CD4-positive, alpha-beta memory T cell (primary cell): ENCODE results near the gene ATP6V1G1. TPM values are rescaled to one million over a fixed set of nuclear protein-coding genes. Genes with fewer than 3 reads are reported as not detected.
A peak's percentile ranks its signal among the peaks of the same experiment; 100 is the strongest.

Experiments
- CTCF ChIA-PET: fragments of 350-600 bp; sonication (Branson Sonifier 250); formaldehyde crosslinking; loops from one replicate; lab custom pipeline; 2021; ENCODE audit warnings: inconsistent platforms; ENCODE audit not compliant: partially characterized antibody; lab: Charles Lee
- POLR2A ChIA-PET: fragments of 350-600 bp; sonication (Branson Sonifier 250); formaldehyde crosslinking; loops from one replicate; lab custom pipeline; 2021; ENCODE audit not compliant: partially characterized antibody; lab: Charles Lee
- DNase-seq, 5 donors: peaks; one replicate each; pipeline versions ENCODE4 v3.0.0 to v3.0.0-alpha.2; 2020 to 2022; ENCODE audit warnings: mixed read lengths in 1 of 5
- H3K27ac ChIP-seq: one replicate; pipeline ENCODE4 v1.7.0; 2013; ENCODE audit warnings: low read depth, low read length
- H3K27me3 ChIP-seq: 2 replicates; pipeline ENCODE4 v1.7.0; 2013; ENCODE audit warnings: mild to moderate bottlenecking, low read length, moderate library complexity; ENCODE audit not compliant: insufficient read depth
- H3K36me3 ChIP-seq: 2 replicates; pipeline ENCODE4 v1.7.0; 2013; ENCODE audit warnings: mild to moderate bottlenecking, low read length, moderate library complexity; ENCODE audit not compliant: insufficient read depth
- H3K4me1 ChIP-seq: 2 replicates; pipeline ENCODE4 v1.7.0; 2013; ENCODE audit warnings: mild to moderate bottlenecking, low read length, moderate library complexity; ENCODE audit not compliant: insufficient read depth
- H3K4me3 ChIP-seq, 2 donors: one replicate each; pipeline ENCODE4 v1.7.0; 2013; ENCODE audit warnings: low read length in 2 of 2, mild to moderate bottlenecking in 1 of 2
- H3K9me3 ChIP-seq, 2 donors: one replicate each; pipeline ENCODE4 v1.7.0; 2013; ENCODE audit warnings: low read length in 2 of 2, control low read depth in 1 of 2; ENCODE audit not compliant: control insufficient read depth in 1 of 2
- H3K27ac Mint-ChIP-seq, 7 donors: one replicate each; pipeline ENCODE4 v1.8.0; 2020 to 2021; ENCODE audit warnings: mixed read lengths in 7 of 7, mild to moderate bottlenecking in 6 of 7, inconsistent platforms in 3 of 7, moderate library complexity in 3 of 7
- H3K27me3 Mint-ChIP-seq, 2 donors: one replicate each; pipeline ENCODE4 v1.8.0; 2020 to 2021; ENCODE audit warnings: mixed read lengths in 2 of 2
- H3K36me3 Mint-ChIP-seq, 2 donors: one replicate each; pipeline ENCODE4 v1.8.0; 2020 to 2021; ENCODE audit warnings: mixed read lengths in 2 of 2, inconsistent platforms in 1 of 2, mild to moderate bottlenecking in 1 of 2
- H3K4me1 Mint-ChIP-seq, 4 donors: one replicate each; pipeline ENCODE4 v1.8.0; 2020 to 2021; ENCODE audit warnings: mixed read lengths in 4 of 4, mild to moderate bottlenecking in 1 of 4
- H3K4me3 Mint-ChIP-seq, 8 donors: one replicate each; pipeline ENCODE4 v1.8.0; 2020 to 2021; ENCODE audit warnings: mixed read lengths in 8 of 8, mild to moderate bottlenecking in 7 of 8, moderate library complexity in 6 of 8, inconsistent platforms in 3 of 8
- H3K9me3 Mint-ChIP-seq, 8 donors: one replicate each; pipeline ENCODE4 v1.8.0; 2020 to 2021; ENCODE audit warnings: mixed read lengths in 8 of 8, mild to moderate bottlenecking in 5 of 8, inconsistent platforms in 3 of 8, moderate library complexity in 1 of 8
- intact Hi-C: fragments of 100-400 bp; cut with micrococcal nuclease; formaldehyde crosslinking; loops from one replicate; pipeline ENCODE4 v1.15.1; 2023
- polyA plus RNA-seq, 2 donors: library from polyadenylated mRNA; unstranded; fragments of 300-500 nt; fragmentation: Illumina TruSeq; gene quantifications; one replicate each; pipeline ENCODE4 v1.2.3, GENCODE V29; 2021
- total RNA-seq, 2 experiments: library from RNA; stranded (reverse); gene quantifications; one replicate each; pipeline ENCODE4 v1.2.3, GENCODE V29; 2021

Gene ATP6V1G1
- total and polyA plus RNA-seq, 4 experiments from 2014 or later = 121 to 449 (median 198) TPM

DNA sequence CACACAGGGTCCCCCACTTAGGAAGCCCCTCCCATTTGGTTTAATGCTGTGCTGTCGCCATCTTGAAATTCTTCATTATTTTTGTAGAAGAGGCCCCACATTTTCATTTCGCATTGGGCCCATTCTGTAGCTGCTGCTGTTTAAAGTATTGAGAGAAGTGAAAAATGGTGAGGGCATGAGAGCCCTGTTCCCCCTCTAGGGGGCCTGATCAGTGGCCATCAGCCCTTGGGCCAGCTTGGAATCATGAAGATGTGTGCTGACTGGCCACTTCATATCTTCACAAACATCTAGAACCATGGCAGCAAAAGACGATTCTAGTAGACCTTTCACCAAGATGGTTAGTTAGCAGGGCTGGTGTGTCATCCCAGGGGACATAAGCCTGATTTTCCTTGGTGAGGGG lies 26.8 kb downstream of the ATP6V1G1 start:
- no peaks in the 10 kb centered on the region for H3K27me3 Mint-ChIP-seq
- intact Hi-C loops = loop anchor here (5.0 kb wide), 1 partner anchor 38 kb away; no protein-coding TSS in a partner anchor
- DNase-seq = no peak
- H3K27ac Mint-ChIP-seq = peak overlapping the region in 6 of 7 donors; percentile 19 to 71 (median 54)
- H3K4me1 ChIP-seq = peaks cover 44% of the 10 kb centered on the region
- POLR2A ChIA-PET = interaction anchor here (13.9 kb wide), 1 partner anchor 23 kb away, joined by 244 read pairs; the partner anchor contains the start of gene ATP6V1G1
- peaks cover 14 to 22% of the 10 kb centered on the region in 2 donors for H3K36me3 Mint-ChIP-seq
- H3K9me3 ChIP-seq = no peaks in the 10 kb centered on the region
- no peak overlapping the region for H3K4me3 ChIP-seq
- CTCF ChIA-PET = interaction anchor here (0.8 to 5.7 kb wide), 2 partner anchors 22 to 39 kb away, joined by 4 to 75 read pairs; no protein-coding TSS in a partner anchor
- peaks cover 28 to 61% (median 48%) of the 10 kb centered on the region in 4 donors for H3K4me1 Mint-ChIP-seq
- H3K9me3 Mint-ChIP-seq = no peaks in the 10 kb centered on the region
- H3K27me3 ChIP-seq = no peaks in the 10 kb centered on the region
- peak overlapping the region in 3 of 8 donors; percentile 3 to 19 (median 9) for H3K4me3 Mint-ChIP-seq
- no peaks in the 10 kb centered on the region for H3K36me3 ChIP-seq
- no peak overlapping the region for H3K27ac ChIP-seq

DNA sequence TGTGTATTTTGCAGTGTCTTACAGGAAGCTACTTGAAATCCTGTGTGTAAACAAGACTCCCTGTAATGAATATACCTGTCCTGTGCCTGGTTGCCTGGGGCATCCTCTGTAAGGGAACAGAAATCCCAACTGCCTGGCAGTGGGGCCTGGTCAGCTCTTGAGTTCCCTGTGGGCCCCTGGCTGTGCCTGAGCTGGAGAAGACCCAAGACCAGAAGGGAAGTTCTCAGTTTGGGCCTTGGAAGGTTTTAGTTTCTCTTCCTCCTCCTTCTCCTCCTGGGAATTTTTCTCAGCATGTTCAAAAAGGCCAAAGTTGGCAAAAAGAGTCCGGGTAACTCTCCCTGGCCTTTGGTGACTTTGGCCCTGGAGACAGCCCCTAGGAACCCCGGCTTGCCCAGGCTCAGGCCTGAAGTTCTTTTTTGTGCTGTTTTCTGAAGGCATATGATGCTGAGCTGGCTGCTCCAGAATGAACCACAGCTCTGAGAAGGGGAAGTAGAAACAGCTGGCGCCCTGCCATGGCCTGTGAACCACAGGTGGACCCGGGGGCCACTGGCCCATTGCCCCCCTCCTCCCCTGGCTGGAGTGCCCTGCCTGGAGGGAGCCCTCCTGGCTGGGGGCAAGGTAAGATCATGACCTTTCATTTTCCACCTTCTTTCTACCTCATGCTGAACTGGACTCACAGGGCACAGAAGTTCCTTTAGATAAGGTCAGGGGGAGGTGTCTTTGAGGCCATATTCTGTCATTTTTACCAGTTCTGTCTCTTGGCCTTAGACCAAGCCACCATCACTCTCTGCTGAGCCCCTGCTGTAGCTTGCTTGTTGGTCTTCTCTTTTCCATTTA lies 29.3 kb downstream of the ATP6V1G1 start:
- ChIA-PET CTCF (interaction anchor here (0.8 to 3.2 kb wide), 7 partner anchors 22 to 326 kb away, joined by 3 to 12 read pairs (median 3); no protein-coding TSS in a partner anchor), POLR2A (interaction anchor here (0.6 to 13.9 kb wide), 2 partner anchors 13 to 25 kb away, joined by 3 to 244 read pairs; partner anchors contain the start of gene ATP6V1G1)
- no peak for DNase-seq
- no peaks in the 10 kb centered on the region for H3K27me3 Mint-ChIP-seq
- Histone ChIP-seq H3K36me3 (no peaks in the 10 kb centered on the region), H3K9me3 (no peaks in the 10 kb centered on the region), H3K27ac (no peak overlapping the region), H3K4me3 (no peak overlapping the region), H3K27me3 (no peaks in the 10 kb centered on the region), H3K4me1 (peaks cover 34% of the 10 kb centered on the region)
- intact Hi-C loops = no loop called here
- H3K27ac Mint-ChIP-seq = peak overlapping the region; percentile 65 to 89 (median 84)
- no peaks in the 10 kb centered on the region for H3K9me3 Mint-ChIP-seq
- peaks cover 28 to 54% (median 42%) of the 10 kb centered on the region in 4 donors for H3K4me1 Mint-ChIP-seq
- H3K4me3 Mint-ChIP-seq = peak overlapping the region in 4 of 8 donors; percentile 39 to 69 (median 63)
- H3K36me3 Mint-ChIP-seq = peaks cover 24 to 27% of the 10 kb centered on the region in 2 donors

DNA sequence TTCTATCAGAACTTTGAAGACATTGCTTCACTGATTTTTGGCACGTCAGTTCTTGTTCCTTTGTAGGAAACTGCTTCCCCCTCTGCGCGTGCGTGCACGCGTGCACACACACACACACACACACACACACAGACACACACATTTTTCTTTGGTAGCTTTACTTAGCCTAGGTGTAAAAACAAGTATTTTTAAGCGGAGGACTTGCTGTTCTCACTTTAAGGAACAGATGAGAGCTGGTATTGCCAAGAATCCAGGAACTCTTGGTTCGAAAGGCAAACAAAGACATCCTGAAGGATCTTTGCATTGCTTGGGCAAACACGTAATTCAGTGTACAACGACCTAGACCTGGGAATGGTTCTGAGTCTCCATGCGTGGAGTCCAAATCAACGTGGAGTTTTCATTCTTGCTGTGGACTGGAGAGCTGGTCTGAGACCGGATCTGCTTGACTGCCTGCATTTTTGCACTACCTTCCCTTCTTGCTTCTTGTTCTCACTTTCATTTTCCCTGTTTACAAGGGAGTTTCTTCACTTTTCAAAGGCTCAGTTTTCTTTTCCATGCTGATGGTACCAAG lies 31.7 kb downstream of the ATP6V1G1 start:
- Histone ChIP-seq H3K9me3 (no peaks in the 10 kb centered on the region), H3K27ac (no peak overlapping the region), H3K4me1 (peaks cover 10% of the 10 kb centered on the region), H3K4me3 (no peak overlapping the region), H3K36me3 (no peaks in the 10 kb centered on the region), H3K27me3 (no peaks in the 10 kb centered on the region)
- intact Hi-C loops = no loop called here
- H3K36me3 Mint-ChIP-seq = peaks cover 34 to 39% of the 10 kb centered on the region in 2 donors
- H3K9me3 Mint-ChIP-seq = no peaks in the 10 kb centered on the region
- ChIA-PET POLR2A (interaction anchor here (13.9 kb wide), 1 partner anchor 28 kb away, joined by 244 read pairs; the partner anchor contains the start of gene ATP6V1G1), CTCF (interaction anchor here (1.3 to 3.2 kb wide), 3 partner anchors 27 to 34 kb away, joined by 4 to 12 read pairs (median 4); no protein-coding TSS in a partner anchor)
- H3K4me1 Mint-ChIP-seq = peaks cover 13 to 30% (median 21%) of the 10 kb centered on the region in 4 donors
- DNase-seq = no peak
- H3K4me3 Mint-ChIP-seq = peak overlapping the region; percentile 58 to 86 (median 75)
- H3K27ac Mint-ChIP-seq = peak overlapping the region in 6 of 7 donors; percentile 22 to 94 (median 78)
- H3K27me3 Mint-ChIP-seq = no peaks in the 10 kb centered on the region

DNA sequence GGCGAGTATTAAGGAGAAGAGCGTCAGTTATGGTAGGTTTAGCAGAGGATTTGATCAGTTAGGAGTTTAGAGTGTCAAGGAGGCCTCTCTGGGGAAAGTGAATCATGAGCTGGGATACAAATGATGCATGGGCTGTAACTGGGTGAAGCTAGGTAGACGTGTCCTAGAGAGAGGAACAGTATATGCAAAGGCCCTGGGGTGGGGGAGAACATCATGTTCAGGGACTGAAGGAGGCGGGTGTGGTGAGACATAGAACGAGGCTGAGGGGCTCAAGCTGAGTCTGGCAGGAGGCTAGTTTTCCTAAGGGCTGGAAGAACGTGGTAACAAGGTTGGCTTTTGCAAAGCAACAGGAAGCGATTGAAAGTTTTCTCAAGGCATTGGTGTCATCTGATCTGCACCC lies 34.0 kb downstream of the ATP6V1G1 start:
- H3K36me3 Mint-ChIP-seq = peaks cover 42 to 53% of the 10 kb centered on the region in 2 donors
- no peak for DNase-seq
- peaks cover 7% of the 10 kb centered on the region for H3K36me3 ChIP-seq
- H3K4me3 ChIP-seq = no peak overlapping the region
- H3K27me3 ChIP-seq = no peaks in the 10 kb centered on the region
- CTCF ChIA-PET = interaction anchor here (1.9 kb wide), 1 partner anchor 29 kb away, joined by 8 read pairs; no protein-coding TSS in a partner anchor
- H3K27ac ChIP-seq = no peak overlapping the region
- intact Hi-C loops = no loop called here
- POLR2A ChIA-PET = interaction anchor here (1.2 to 13.9 kb wide), 2 partner anchors 9 to 30 kb away, joined by 3 to 244 read pairs; partner anchors contain the start of gene ATP6V1G1
- no peaks in the 10 kb centered on the region for H3K27me3 Mint-ChIP-seq
- H3K4me1 ChIP-seq = peaks cover 4% of the 10 kb centered on the region
- no peaks in the 10 kb centered on the region for H3K9me3 Mint-ChIP-seq
- peaks cover 9 to 19% (median 12%) of the 10 kb centered on the region in 4 donors for H3K4me1 Mint-ChIP-seq
- no peaks in the 10 kb centered on the region for H3K9me3 ChIP-seq
- no peak overlapping the region for H3K4me3 Mint-ChIP-seq
- H3K27ac Mint-ChIP-seq = peak overlapping the region in 2 of 7 donors; percentile 18 to 87

DNA sequence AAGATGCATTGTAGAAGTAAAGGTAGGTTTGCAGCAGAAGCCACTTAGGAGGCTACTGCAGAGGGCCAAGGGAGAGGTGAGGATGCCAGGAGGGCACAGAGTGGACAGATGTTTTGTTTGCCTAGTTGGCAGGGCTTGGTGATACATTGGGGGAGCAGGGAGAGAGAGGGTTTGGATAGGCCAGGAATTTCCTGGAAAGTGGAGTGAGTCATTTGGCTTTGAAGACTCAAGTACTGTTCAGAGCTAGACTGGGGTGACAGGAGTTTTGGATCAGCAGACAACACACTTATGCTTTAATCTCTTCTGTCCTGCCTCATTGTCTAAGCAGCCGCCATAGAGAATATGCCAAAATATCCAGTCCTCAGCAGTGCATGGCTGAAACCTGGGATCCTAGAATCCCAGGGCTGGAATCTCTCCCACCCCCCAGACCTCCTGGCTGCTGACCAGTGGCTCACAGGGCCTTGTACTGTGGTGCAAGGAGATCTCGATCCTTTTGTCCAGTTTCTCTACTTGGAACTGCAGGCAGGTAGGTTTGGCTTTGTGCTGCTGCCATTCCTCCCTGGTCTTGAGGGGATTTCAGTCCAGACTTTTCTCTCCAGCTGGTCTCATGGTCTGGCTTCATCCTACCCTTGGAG lies 34.5 kb downstream of the ATP6V1G1 start:
- no peak for DNase-seq
- H3K4me3 Mint-ChIP-seq = no peak overlapping the region
- peaks cover 47 to 57% of the 10 kb centered on the region in 2 donors for H3K36me3 Mint-ChIP-seq
- Histone ChIP-seq H3K4me1 (no peaks in the 10 kb centered on the region), H3K27ac (no peak overlapping the region), H3K4me3 (no peak overlapping the region), H3K9me3 (no peaks in the 10 kb centered on the region), H3K27me3 (no peaks in the 10 kb centered on the region), H3K36me3 (peaks cover 12% of the 10 kb centered on the region)
- H3K4me1 Mint-ChIP-seq = peaks cover 4 to 14% (median 8%) of the 10 kb centered on the region in 4 donors
- H3K27ac Mint-ChIP-seq = peak overlapping the region in 2 of 7 donors; percentile 18 to 36
- intact Hi-C loops = no loop called here
- CTCF ChIA-PET = interaction anchor here (1.9 kb wide), 1 partner anchor 30 kb away, joined by 8 read pairs; no protein-coding TSS in a partner anchor
- H3K9me3 Mint-ChIP-seq = no peaks in the 10 kb centered on the region
- POLR2A ChIA-PET = interaction anchor here (1.2 to 13.9 kb wide), 2 partner anchors 10 to 30 kb away, joined by 3 to 244 read pairs; partner anchors contain the start of gene ATP6V1G1
- H3K27me3 Mint-ChIP-seq = no peaks in the 10 kb centered on the region

DNA sequence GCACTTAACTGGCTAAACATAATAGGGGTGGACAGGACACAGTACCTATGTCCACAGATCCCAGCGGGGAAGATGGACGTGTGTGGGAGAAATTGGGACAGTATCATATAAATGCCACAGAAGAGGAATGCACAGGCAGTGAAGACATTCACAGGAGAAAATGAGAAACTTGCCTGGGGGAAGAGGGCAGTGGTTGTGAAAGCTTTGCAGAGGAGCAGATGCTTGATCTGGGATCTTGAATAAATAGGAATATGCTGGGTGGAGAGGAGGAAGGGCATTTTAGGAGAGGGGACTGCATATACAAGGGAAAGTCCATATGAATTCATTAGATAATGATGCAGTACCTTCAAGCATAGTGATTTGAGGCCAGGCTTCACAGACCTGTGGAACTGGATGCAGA lies 37.1 kb downstream of the ATP6V1G1 start:
- Mint-ChIP-seq H3K27ac (no peak overlapping the region), H3K27me3 (no peaks in the 10 kb centered on the region), H3K36me3 (peaks cover 55 to 59% of the 10 kb centered on the region in 2 donors), H3K4me1 (peaks cover 0 to 6% (median 2%) of the 10 kb centered on the region in 4 donors), H3K4me3 (no peak overlapping the region), H3K9me3 (no peaks in the 10 kb centered on the region)
- Histone ChIP-seq H3K36me3 (peaks cover 26% of the 10 kb centered on the region), H3K4me1 (no peaks in the 10 kb centered on the region), H3K27me3 (no peaks in the 10 kb centered on the region), H3K9me3 (no peaks in the 10 kb centered on the region), H3K27ac (no peak overlapping the region), H3K4me3 (no peak overlapping the region)
- intact Hi-C loops = loop anchor here (5.0 kb wide), 1 partner anchor 32 kb away; no protein-coding TSS in a partner anchor
- no peak for DNase-seq
- POLR2A ChIA-PET = interaction anchor here (1.4 kb wide), 1 partner anchor 32 kb away, joined by 4 read pairs; no protein-coding TSS in a partner anchor
- CTCF ChIA-PET = interaction anchor here (0.7 to 1.3 kb wide), 2 partner anchors 219 to 303 kb away, joined by 3 to 4 read pairs; no protein-coding TSS in a partner anchor
